PC-3 (cell line): ENCODE data around the gene MLEC.

Experiments used
- CTCF ChIP-seq: fragments of 300-600 bp; sonication (generic); conservative IDR thresholded peaks from 2 replicates; pipeline ENCODE4 v1.5.1; 2017; ENCODE audit warnings: antibody characterized with exemption, low read depth, mild to moderate bottlenecking, low read length
- EZH2 ChIP-seq: fragments of 300-600 bp; sonication (generic); IDR thresholded peaks from one replicate; pipeline ENCODE4 v1.6.1; 2017; ENCODE audit warnings: antibody characterized with exemption, mild to moderate bottlenecking, low read length; ENCODE audit not compliant: unreplicated experiment
- EZH2phosphoT487 ChIP-seq: fragments of 300-600 bp; sonication (generic); IDR thresholded peaks from 2 replicates; pipeline ENCODE4 v1.6.1; 2018; ENCODE audit warnings: mild to moderate bottlenecking, antibody characterized with exemption, low read length, borderline replicate concordance

GRCh38 chr12:120722784-120723183, 35.8 kb downstream of the MLEC start:
- no peak for TF ChIP-seq CTCF
- TF ChIP-seq EZH2: no peak
- no peak for TF ChIP-seq EZH2phosphoT487
